H1 (cell line): ENCODE results near the gene AOPEP.

Source experiments
- CTCF ChIP-seq, 3 experiments: IDR thresholded peaks; 1 replicate in 2 of 3; 2 replicates in 1 of 3; pipeline versions ENCODE4 v1.5.1 to v1.6.1; 2011; ENCODE audit warnings: low read length in 3 of 3, mild to moderate bottlenecking in 3 of 3, inconsistent platforms in 2 of 3, low read depth in 1 of 3, moderate library complexity in 1 of 3; ENCODE audit not compliant: insufficient read depth in 1 of 3; ENCODE audit errors: control extremely low read depth in 1 of 3
- TAF1 ChIP-seq: IDR thresholded peaks from 2 replicates; pipeline ENCODE4 v1.6.1; 2011; ENCODE audit warnings: mild to moderate bottlenecking, low read depth, low read length

DNA sequence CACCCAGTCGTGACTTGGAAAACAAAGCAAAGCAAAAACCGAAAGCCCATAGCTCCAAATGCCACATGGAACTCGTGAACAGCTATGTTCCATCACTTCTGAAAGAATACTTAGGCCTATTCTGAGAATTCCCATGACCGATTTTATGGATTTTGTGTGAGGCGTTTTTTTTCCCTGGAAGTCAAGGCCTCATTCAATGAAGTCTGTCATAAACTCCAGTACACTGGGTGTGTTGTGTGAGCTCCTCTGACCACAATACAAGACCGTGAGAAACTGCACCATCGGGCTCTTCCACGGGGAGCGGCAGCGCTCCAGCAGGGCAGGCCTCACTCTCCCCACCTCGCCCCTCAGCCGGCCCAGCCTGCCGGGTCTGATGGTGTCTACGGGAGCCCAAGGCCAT is 381.5 kb downstream of the AOPEP start:
- TF ChIP-seq CTCF (IDR thresholded peaks at IDR 0.05; ENCODE audit: control extremely low read depth in 1 of 3, insufficient read depth in 1 of 3, low read depth in 1 of 3, low read length in 3 of 3) (no peak), TAF1 (no peak)
